H1 (cell line): ENCODE measurements around the gene DHDDS. TPM values are rescaled to one million over a fixed set of nuclear protein-coding genes. Genes with fewer than 3 reads are reported as not detected.

ENCODE experiments used
- CTCF ChIA-PET: fragments of 300-600 bp; sonication (Branson Sonifier 250); formaldehyde crosslinking; loops from one replicate; lab custom pipeline; 2021; ENCODE audit not compliant: partially characterized antibody; lab: Charles Lee
- POLR2A ChIA-PET: fragments of 300-600 bp; sonication (Branson Sonifier 250); formaldehyde crosslinking; loops from one replicate; lab custom pipeline; 2021; ENCODE audit warnings: inconsistent platforms; ENCODE audit not compliant: partially characterized antibody; lab: Charles Lee
- DNase-seq, 2 experiments: peaks; one replicate each; pipeline versions ENCODE4 v3.0.0 to v3.0.0-alpha.2; 2010 to 2022; ENCODE audit warnings: low spot score in 2 of 2, low read depth in 1 of 2, mixed read lengths in 1 of 2
- FAIRE-seq: peaks from 2 replicates; lab custom pipeline; 2011; peaks lifted over from hg19 to GRCh38; lab: Jason Lieb, UNC
- H2AFZ ChIP-seq: 2 replicates; pipeline ENCODE4 v1.8.1; 2012; ENCODE audit warnings: low read length, inconsistent platforms
- H2AK5ac ChIP-seq: 2 replicates; pipeline ENCODE4 v1.6.1; 2013; ENCODE audit warnings: low read depth, low read length
- H2BK120ac ChIP-seq: replicated peaks from 2 replicates; pipeline ENCODE3; 2013; ENCODE audit warnings: low read depth, low read length, inconsistent platforms
- H2BK12ac ChIP-seq: 2 replicates; pipeline ENCODE4 v1.6.1; 2013; ENCODE audit warnings: low read depth, low read length
- H2BK15ac ChIP-seq: 2 replicates; pipeline ENCODE4 v1.6.1; 2013; ENCODE audit warnings: low read length
- H2BK20ac ChIP-seq: 2 replicates; pipeline ENCODE4 v1.6.1; 2013; ENCODE audit warnings: low read length
- H2BK5ac ChIP-seq: 2 replicates; pipeline ENCODE4 v1.6.1; 2013; ENCODE audit warnings: low read depth, low read length
- H3K14ac ChIP-seq: 2 replicates; pipeline ENCODE4 v1.6.1; 2013; ENCODE audit warnings: inconsistent platforms; ENCODE audit not compliant: insufficient read length
- H3K18ac ChIP-seq: 2 replicates; pipeline ENCODE4 v1.6.1; 2013; ENCODE audit warnings: low read length; ENCODE audit errors: extremely low read depth
- H3K23ac ChIP-seq: 2 replicates; pipeline ENCODE4 v1.6.1; 2013; ENCODE audit warnings: inconsistent platforms; ENCODE audit not compliant: insufficient read length
- H3K23me2 ChIP-seq: 2 replicates; pipeline ENCODE4 v1.6.1; 2013; ENCODE audit warnings: low read depth, low read length
- H3K27ac ChIP-seq: 2 replicates; pipeline ENCODE4 v1.6.1; 2011; ENCODE audit warnings: low read depth, low read length, inconsistent platforms
- H3K27me3 ChIP-seq, 4 experiments: replicated peaks in 1 of 4; 1 replicate in 1 of 4; 2 replicates in 3 of 4; pipeline versions ENCODE4 v1.6.1 to v1.8.1; 2011 to 2013; ENCODE audit warnings: low read length in 3 of 4, mild to moderate bottlenecking in 3 of 4, inconsistent platforms in 2 of 4, mixed read lengths in 2 of 4, moderate library complexity in 1 of 4; ENCODE audit not compliant: control insufficient read depth in 3 of 4, insufficient read depth in 3 of 4; ENCODE audit errors: extremely low read depth in 1 of 4
- H3K36me3 ChIP-seq, 4 experiments: 2 replicates each; pipeline versions ENCODE4 v1.6.1 to v1.8.1; 2011 to 2013; ENCODE audit warnings: mild to moderate bottlenecking in 4 of 4, low read length in 3 of 4, moderate library complexity in 2 of 4, control low read depth in 1 of 4, inconsistent platforms in 1 of 4; ENCODE audit not compliant: insufficient read depth in 4 of 4, control insufficient read depth in 2 of 4
- H3K4ac ChIP-seq: replicated peaks from 2 replicates; pipeline ENCODE3; 2013; ENCODE audit warnings: low read length, low read depth, mixed read lengths, inconsistent platforms; ENCODE audit not compliant: insufficient read length
- H3K4me1 ChIP-seq, 4 experiments: replicated peaks in 1 of 4; 1 replicate in 1 of 4; 2 replicates in 3 of 4; pipeline versions ENCODE4 v1.6.1 to v1.8.1; 2011 to 2013; ENCODE audit warnings: low read length in 3 of 4, inconsistent platforms in 2 of 4, mixed read lengths in 1 of 4; ENCODE audit not compliant: insufficient read depth in 4 of 4, control insufficient read depth in 3 of 4
- H3K4me2 ChIP-seq, 2 experiments: 2 replicates each; pipeline versions ENCODE4 v1.6.1 to v1.8.1; 2011 to 2013; ENCODE audit warnings: low read depth in 2 of 2, low read length in 2 of 2, control low read depth in 1 of 2, inconsistent platforms in 1 of 2, mild to moderate bottlenecking in 1 of 2; ENCODE audit not compliant: insufficient read depth in 1 of 2
- H3K4me3 ChIP-seq, 4 experiments: fragments of 200-600, 300-600 bp in 1 of 4; sonication (generic), shearing (Covaris generic), sonication (Bioruptor Twin) in 1 of 4; 2 replicates each; pipeline versions ENCODE4 v1.5.1 to v1.8.1; 2011 to 2016; ENCODE audit warnings: low read length in 4 of 4, low read depth in 3 of 4, control low read depth in 2 of 4, inconsistent platforms in 2 of 4, mild to moderate bottlenecking in 2 of 4, mixed read lengths in 1 of 4, moderate library complexity in 1 of 4; ENCODE audit not compliant: insufficient read depth in 2 of 4; ENCODE audit errors: extremely low read depth in 1 of 4
- H3K56ac ChIP-seq: replicated peaks from 2 replicates; pipeline ENCODE3; 2013; ENCODE audit warnings: low read depth, mild to moderate bottlenecking, mixed read lengths, low read length, inconsistent platforms; ENCODE audit not compliant: insufficient read length
- H3K79me1 ChIP-seq: 2 replicates; pipeline ENCODE4 v1.6.1; 2013; ENCODE audit warnings: low read depth, low read length, control low read depth
- H3K79me2 ChIP-seq, 2 experiments: 2 replicates each; pipeline versions ENCODE4 v1.6.1 to v1.8.1; 2012 to 2013; ENCODE audit warnings: low read length in 2 of 2, mild to moderate bottlenecking in 2 of 2, inconsistent platforms in 1 of 2; ENCODE audit not compliant: insufficient read depth in 2 of 2, control insufficient read depth in 1 of 2
- H3K9ac ChIP-seq, 4 experiments: replicated peaks in 1 of 4; 1 replicate in 1 of 4; 2 replicates in 3 of 4; pipeline versions ENCODE4 v1.6.1 to v1.8.1; 2011 to 2013; ENCODE audit warnings: low read depth in 3 of 4, low read length in 3 of 4, control low read depth in 2 of 4, mild to moderate bottlenecking in 2 of 4, moderate library complexity in 2 of 4, inconsistent platforms in 1 of 4; ENCODE audit errors: extremely low read depth in 1 of 4
- H3K9me3 ChIP-seq, 2 experiments: 2 replicates each; pipeline versions ENCODE4 v1.6.1 to v1.8.1; 2012 to 2013; ENCODE audit warnings: mild to moderate bottlenecking in 2 of 2, moderate library complexity in 2 of 2, control low read depth in 1 of 2, inconsistent platforms in 1 of 2, low read depth in 1 of 2, low read length in 1 of 2, mixed read lengths in 1 of 2; ENCODE audit not compliant: insufficient read depth in 2 of 2
- H4K20me1 ChIP-seq, 2 experiments: replicated peaks in 1 of 2; 2 replicates each; pipeline versions ENCODE3 to v1.8.1; 2011 to 2013; ENCODE audit warnings: inconsistent platforms in 2 of 2, low read length in 2 of 2, mild to moderate bottlenecking in 1 of 2; ENCODE audit not compliant: insufficient read depth in 2 of 2, control insufficient read depth in 1 of 2
- H4K5ac ChIP-seq: 2 replicates; pipeline ENCODE4 v1.6.1; 2013; ENCODE audit warnings: low read length, low read depth, mixed read lengths, inconsistent platforms; ENCODE audit not compliant: insufficient read length
- H4K8ac ChIP-seq: 2 replicates; pipeline ENCODE4 v1.8.0; 2013; ENCODE audit warnings: mild to moderate bottlenecking, moderate library complexity, low read length, inconsistent platforms; ENCODE audit not compliant: insufficient read depth; ENCODE audit errors: extremely low read depth
- H4K91ac ChIP-seq: replicated peaks from 2 replicates; pipeline ENCODE3; 2013; ENCODE audit warnings: low read length, mixed read lengths, inconsistent platforms; ENCODE audit not compliant: insufficient read length
- CREB1 ChIP-seq: IDR thresholded peaks from 2 replicates; pipeline ENCODE4 v1.6.1; 2012; ENCODE audit warnings: inconsistent platforms
- HDAC6 ChIP-seq: IDR thresholded peaks from one replicate; pipeline ENCODE4 v1.7.1; 2012; ENCODE audit warnings: low read depth, mild to moderate bottlenecking, inconsistent platforms, low read length, moderate library complexity
- KDM1A ChIP-seq: fragments of 200-600, 300-600 bp; sonication (generic); IDR thresholded peaks from 2 replicates; pipeline ENCODE4 v1.7.1; 2016; ENCODE audit warnings: mild to moderate bottlenecking, low read length, borderline replicate concordance
- PHF8 ChIP-seq: fragments of 200-600 bp; sonication (generic); conservative IDR thresholded peaks from 2 replicates; pipeline ENCODE4 v1.7.1; 2012; ENCODE audit warnings: low read depth, mild to moderate bottlenecking, inconsistent platforms, low read length, moderate library complexity
- RFX5 ChIP-seq: IDR thresholded peaks from 2 replicates; pipeline ENCODE4 v1.6.1; 2011; ENCODE audit warnings: low read depth, low read length, improper control_type of control experiment, borderline replicate concordance
- SIX5 ChIP-seq: IDR thresholded peaks from 2 replicates; pipeline ENCODE4 v1.6.1; 2011; ENCODE audit warnings: mild to moderate bottlenecking, low read depth, low read length
- WGBS, 2 experiments: shearing (Covaris generic) in 1 of 2; methylation state at CpG; one replicate each; pipeline versions ENCODE4 v1.1.6 to v1.1.7; 2013 to 2015; ENCODE audit warnings: low lambda C conversion rate in 2 of 2, mixed read lengths in 2 of 2, inconsistent platforms in 1 of 2, low coverage in 1 of 2, missing lambda C conversion rate in 1 of 2; ENCODE audit not compliant: insufficient replicate concordance in 2 of 2, insufficient coverage in 1 of 2, insufficient read length in 1 of 2; ENCODE audit errors: extremely low coverage in 1 of 2, missing lambda C conversion rate in 1 of 2; 5-methylcytosine and 5-hydroxymethylcytosine counted together
- polyA plus RNA-seq, 7 experiments: library from polyadenylated mRNA; depleted of rRNA in 3 of 7; stranded (reverse) in 5 of 7; unstranded in 2 of 7; fragments of >200 nt in 5 of 7; fragments of 200-250 nt in 2 of 7; gene quantifications; 1 replicate in 5 of 7; 2 replicates in 1 of 7; 4 replicates in 1 of 7; pipeline versions ENCODE4 v1.2.1 to v1.2.3, GENCODE V29; 2011 to 2013; ENCODE audit warnings: missing spikeins in 2 of 7, mixed read lengths in 2 of 7
- total RNA-seq: library from RNA; stranded (reverse); fragmentation: NEBNext Ultra II Directional; extraction: Animal tissue kit (Norgen Biotek cat#: 25700); gene quantifications from 2 replicates; pipeline ENCODE4 v1.2.1, GENCODE V29; 2021
- TF ChIP-seq, protein P1 (sequence below): IDR thresholded peaks from 2 replicates; pipeline ENCODE4 v1.6.1; 2012; ENCODE audit warnings: inconsistent platforms
- TF ChIP-seq, protein P2 (sequence below): IDR thresholded peaks from 2 replicates; pipeline ENCODE4 v1.6.1; 2012; ENCODE audit warnings: inconsistent platforms
- TF ChIP-seq, protein P3 (sequence below): IDR thresholded peaks from 2 replicates; pipeline ENCODE4 v1.6.1; 2011; ENCODE audit warnings: low read length, improper control_type of control experiment

Gene DHDDS
- total and polyA plus RNA-seq, 2 of the 8 experiments (the other 6 are each of a cell fraction or from before 2014, with no cell fraction given), result 28.3 to 44.6 TPM

DNA sequence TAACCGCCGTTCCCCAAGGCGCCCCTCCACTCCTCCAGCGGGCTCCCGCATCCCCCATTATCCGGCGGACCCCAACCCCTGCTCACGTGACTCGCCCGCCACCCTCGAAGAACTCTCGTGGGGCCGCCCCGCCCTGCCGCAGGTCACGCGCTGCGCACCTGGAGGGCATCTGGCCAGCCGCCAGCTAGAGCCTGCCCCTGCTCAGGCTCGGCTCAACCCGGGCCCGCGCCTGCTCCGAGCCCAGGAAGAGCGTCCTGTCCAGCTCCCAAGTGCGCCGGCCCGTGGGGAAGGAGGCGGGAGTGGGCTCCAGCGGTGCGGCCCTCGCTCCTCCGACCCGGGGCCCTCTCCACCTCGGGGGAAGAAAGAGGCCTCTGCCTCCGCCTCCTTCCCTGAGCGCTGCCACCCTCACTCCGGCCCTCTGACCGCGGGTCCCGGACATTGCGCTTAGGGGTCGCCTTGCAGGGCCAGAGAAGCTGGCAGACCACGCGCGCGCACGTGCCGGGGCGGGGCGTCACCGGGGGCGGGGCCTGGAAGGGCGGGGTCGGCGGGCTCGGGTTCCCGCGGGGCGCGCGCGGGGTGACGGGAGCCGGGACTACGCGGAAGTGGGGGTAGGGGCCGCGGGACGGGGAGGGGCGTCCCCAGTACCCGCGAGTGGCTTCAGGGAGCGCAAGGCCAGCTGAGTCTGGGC, 68.5 kb downstream of the DHDDS start:
- Histone ChIP-seq H3K79me2 (no peaks in the 10 kb centered on the region), H2BK12ac (no peak overlapping the region; the same call in 1 of the 2 replicates), H3K18ac (peak overlapping the region; percentile 96), H4K20me1 (no peaks in the 10 kb centered on the region), H2BK5ac (peak overlapping the region; percentile 90), H4K8ac (peak overlapping the region; percentile 81), H2BK120ac (peak overlapping the region; percentile 33), H3K4me1 (no peaks in the 10 kb centered on the region), H4K91ac (peak overlapping the region; percentile 42), H3K4me3 (peak overlapping the region; percentile 60 to 76 (median 68)), H3K27ac (peak overlapping the region; percentile 43; the same call in 1 of the 2 replicates), H3K9ac (peak overlapping the region in 3 of 4 experiments; percentile 0 to 66 (median 58); a peak in 5 of 7 replicates), H3K27me3 (no peaks in the 10 kb centered on the region), H2AK5ac (no peak overlapping the region), H3K56ac (peak overlapping the region; percentile 69), H3K4me2 (peak overlapping the region; percentile 84 to 91), H3K36me3 (no peaks in the 10 kb centered on the region), H4K5ac (peak overlapping the region; percentile 85), H3K79me1 (no peaks in the 10 kb centered on the region), H2BK20ac (no peak overlapping the region), H3K23ac (no peak overlapping the region), H2BK15ac (no peak overlapping the region; the same call in 1 of the 2 replicates), H2AFZ (0 out of 2 replicates have a peak overlapping the region, but pooled peaks have one; percentile 81), H3K9me3 (no peaks in the 10 kb centered on the region), H3K4ac (peak overlapping the region; percentile 53), H3K14ac (no peak overlapping the region), H3K23me2 (peaks cover 10% of the 10 kb centered on the region; the same call in 1 of the 2 replicates)
- ChIA-PET POLR2A (interaction anchor here (0.6 to 3.5 kb wide), 33 partner anchors 8 to 501 kb away, joined by 3 to 48 read pairs (median 6); partner anchors contain the start of genes DHDDS, HMGN2, LIN28A and NUDC), CTCF (interaction anchor here (0.6 to 3.9 kb wide), 20 partner anchors 9 to 220 kb away, joined by 3 to 27 read pairs (median 9); partner anchors contain the start of genes HMGN2 and RPS6KA1)
- FAIRE-seq, result no peak
- DNase-seq, result peak; percentile 25 to 98
- WGBS, 2 experiments, result 1% methylated on average over 30 of the region's 74 CpGs; no CpG with 5 or more reads in 1 of the 2 experiments
- no peak for TF ChIP-seq CREB1
- no peak for TF ChIP-seq SIX5
- TF ChIP-seq, protein P1, sequence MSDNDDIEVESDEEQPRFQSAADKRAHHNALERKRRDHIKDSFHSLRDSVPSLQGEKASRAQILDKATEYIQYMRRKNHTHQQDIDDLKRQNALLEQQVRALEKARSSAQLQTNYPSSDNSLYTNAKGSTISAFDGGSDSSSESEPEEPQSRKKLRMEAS, result peak; percentile 92
- TF ChIP-seq RFX5, result no peak
- TF ChIP-seq, protein P2, sequence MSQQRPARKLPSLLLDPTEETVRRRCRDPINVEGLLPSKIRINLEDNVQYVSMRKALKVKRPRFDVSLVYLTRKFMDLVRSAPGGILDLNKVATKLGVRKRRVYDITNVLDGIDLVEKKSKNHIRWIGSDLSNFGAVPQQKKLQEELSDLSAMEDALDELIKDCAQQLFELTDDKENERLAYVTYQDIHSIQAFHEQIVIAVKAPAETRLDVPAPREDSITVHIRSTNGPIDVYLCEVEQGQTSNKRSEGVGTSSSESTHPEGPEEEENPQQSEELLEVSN, result peak; percentile 40; the same call in 1 of the 2 replicates
- no peak; the same call in 1 of the 2 replicates for TF ChIP-seq PHF8
- no peak for TF ChIP-seq KDM1A
- TF ChIP-seq, protein P3, sequence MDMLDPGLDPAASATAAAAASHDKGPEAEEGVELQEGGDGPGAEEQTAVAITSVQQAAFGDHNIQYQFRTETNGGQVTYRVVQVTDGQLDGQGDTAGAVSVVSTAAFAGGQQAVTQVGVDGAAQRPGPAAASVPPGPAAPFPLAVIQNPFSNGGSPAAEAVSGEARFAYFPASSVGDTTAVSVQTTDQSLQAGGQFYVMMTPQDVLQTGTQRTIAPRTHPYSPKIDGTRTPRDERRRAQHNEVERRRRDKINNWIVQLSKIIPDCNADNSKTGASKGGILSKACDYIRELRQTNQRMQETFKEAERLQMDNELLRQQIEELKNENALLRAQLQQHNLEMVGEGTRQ, result peak; percentile 61
- TF ChIP-seq HDAC6, result no peak
